GM23338 (cell line): ENCODE results near the gene SCUBE2.

Experiments used
- CREB1 ChIP-seq: fragments of 250-450 bp; sonication (Bioruptor Pico); IDR thresholded peaks from 2 replicates; pipeline ENCODE4 v1.5.0; 2020; ENCODE audit warnings: low read depth, mild to moderate bottlenecking, moderate library complexity
- CTCF ChIP-seq, 2 experiments: fragments of 200-600 bp in 1 of 2; sonication (generic) in 1 of 2; conservative IDR thresholded peaks; 2 replicates each; pipeline versions ENCODE4 v1.5.1 to v1.6.1; 2016 to 2017; ENCODE audit warnings: antibody characterized with exemption in 2 of 2, low read depth in 2 of 2, mild to moderate bottlenecking in 2 of 2, moderate library complexity in 1 of 2
- ETS1 ChIP-seq: IDR thresholded peaks from 2 replicates; pipeline ENCODE4 v1.6.1; 2016; ENCODE audit warnings: antibody characterized with exemption
- EZH2 ChIP-seq: fragments of 200-600 bp; sonication (generic); IDR thresholded peaks from one replicate; pipeline ENCODE4 v1.8.0; 2017; ENCODE audit warnings: antibody characterized with exemption, mild to moderate bottlenecking, low read depth; ENCODE audit not compliant: unreplicated experiment
- NANOG ChIP-seq: IDR thresholded peaks from 2 replicates; pipeline ENCODE4 v1.6.1; 2016; ENCODE audit warnings: antibody characterized with exemption, borderline replicate concordance

DNA sequence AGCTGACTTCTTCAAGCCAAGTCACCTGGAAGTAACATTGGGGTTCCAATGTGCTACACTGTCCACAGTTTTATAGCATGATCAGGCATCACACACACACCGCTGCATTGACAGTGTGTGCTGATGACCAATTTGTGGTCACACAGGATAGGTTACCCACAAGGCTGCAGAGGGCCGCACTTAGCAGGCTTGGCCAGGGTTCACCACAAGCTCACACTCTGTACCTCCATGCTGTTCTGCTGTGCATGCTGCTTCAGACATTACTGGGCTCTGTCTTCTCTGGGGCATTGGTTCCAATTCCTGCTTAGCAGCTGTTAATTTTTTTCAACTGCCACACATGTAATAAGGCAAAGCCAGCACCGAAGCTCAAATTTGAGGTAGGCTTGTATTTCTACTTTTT, 76.6 kb downstream of the SCUBE2 start:
- no peak for TF ChIP-seq CTCF (conservative IDR thresholded peaks at IDR 0.05; ENCODE audit: low read depth in 2 of 2)
- TF ChIP-seq CREB1: no peak
- TF ChIP-seq ETS1: no peak
- TF ChIP-seq NANOG: no peak
- TF ChIP-seq EZH2: no peak
